22Rv1 (cell line): ENCODE results near the gene MYG1.
"Not testable (repeated sequence)": the region's sequence is repeated elsewhere in the genome, so short reads cannot be mapped to it uniquely, and the experiment has no call there.

Source experiments
- H3K27ac ChIP-seq: fragments of 450-650 bp; 2 replicates; pipeline ENCODE4 v1.5.1; 2017
- ZFX ChIP-seq: fragments of 450-650 bp; IDR thresholded peaks from 2 replicates; pipeline ENCODE4 v1.6.1; 2017; ENCODE audit warnings: antibody characterized with exemption, borderline replicate concordance
- TF ChIP-seq, protein P1 (sequence below): fragments of 450-650 bp; IDR thresholded peaks from 2 replicates; pipeline ENCODE4 v1.5.1; 2017; ENCODE audit warnings: mild to moderate bottlenecking

Gene MYG1

DNA sequence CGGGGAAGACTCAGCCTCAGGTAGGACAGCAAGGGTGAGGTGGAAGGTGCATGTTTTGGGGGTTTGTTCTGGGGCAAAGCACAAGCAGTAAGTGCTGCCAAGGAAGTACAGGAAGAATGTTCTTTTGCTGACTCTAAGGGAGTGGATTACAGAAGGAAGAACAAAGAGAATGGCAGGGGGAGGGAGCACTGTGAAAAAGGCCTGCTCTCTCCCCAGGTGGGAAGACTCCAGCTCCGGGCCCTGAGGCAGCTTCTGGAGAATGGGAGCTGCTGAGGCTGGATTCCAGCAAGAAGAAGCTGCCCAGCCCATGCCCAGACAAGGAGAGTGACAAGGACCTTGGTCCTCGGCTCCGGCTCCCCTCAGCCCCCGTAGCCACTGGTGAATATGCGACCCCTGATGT is 11.2 kb upstream of the MYG1 start:
- no peak overlapping the region for H3K27ac ChIP-seq
- TF ChIP-seq ZFX, result no peak
- TF ChIP-seq, protein P1, sequence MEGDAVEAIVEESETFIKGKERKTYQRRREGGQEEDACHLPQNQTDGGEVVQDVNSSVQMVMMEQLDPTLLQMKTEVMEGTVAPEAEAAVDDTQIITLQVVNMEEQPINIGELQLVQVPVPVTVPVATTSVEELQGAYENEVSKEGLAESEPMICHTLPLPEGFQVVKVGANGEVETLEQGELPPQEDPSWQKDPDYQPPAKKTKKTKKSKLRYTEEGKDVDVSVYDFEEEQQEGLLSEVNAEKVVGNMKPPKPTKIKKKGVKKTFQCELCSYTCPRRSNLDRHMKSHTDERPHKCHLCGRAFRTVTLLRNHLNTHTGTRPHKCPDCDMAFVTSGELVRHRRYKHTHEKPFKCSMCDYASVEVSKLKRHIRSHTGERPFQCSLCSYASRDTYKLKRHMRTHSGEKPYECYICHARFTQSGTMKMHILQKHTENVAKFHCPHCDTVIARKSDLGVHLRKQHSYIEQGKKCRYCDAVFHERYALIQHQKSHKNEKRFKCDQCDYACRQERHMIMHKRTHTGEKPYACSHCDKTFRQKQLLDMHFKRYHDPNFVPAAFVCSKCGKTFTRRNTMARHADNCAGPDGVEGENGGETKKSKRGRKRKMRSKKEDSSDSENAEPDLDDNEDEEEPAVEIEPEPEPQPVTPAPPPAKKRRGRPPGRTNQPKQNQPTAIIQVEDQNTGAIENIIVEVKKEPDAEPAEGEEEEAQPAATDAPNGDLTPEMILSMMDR, result no peak

DNA sequence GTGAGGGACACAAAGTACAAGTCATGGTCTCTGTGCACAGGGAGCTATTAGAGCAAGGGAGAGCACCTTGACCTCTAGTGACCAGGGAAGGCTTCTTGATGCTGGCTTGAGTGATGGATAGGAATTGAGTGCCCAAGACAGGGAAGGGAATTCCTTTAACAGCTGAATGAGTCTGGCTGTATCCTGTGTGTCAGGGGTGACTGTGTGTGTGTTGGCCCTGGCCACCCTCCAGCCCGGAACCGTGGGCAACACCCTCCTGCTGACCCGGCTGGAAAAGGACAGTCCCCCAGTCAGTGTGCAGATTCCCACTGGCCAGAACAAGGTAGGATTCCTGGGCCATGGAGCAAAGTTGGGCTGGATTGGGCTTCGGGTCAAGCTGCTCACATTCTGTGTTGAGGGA is 9.6 kb upstream of the MYG1 start:
- TF ChIP-seq ZFX, result no peak
- TF ChIP-seq, protein P1, result no peak
- no peak overlapping the region for H3K27ac ChIP-seq

DNA sequence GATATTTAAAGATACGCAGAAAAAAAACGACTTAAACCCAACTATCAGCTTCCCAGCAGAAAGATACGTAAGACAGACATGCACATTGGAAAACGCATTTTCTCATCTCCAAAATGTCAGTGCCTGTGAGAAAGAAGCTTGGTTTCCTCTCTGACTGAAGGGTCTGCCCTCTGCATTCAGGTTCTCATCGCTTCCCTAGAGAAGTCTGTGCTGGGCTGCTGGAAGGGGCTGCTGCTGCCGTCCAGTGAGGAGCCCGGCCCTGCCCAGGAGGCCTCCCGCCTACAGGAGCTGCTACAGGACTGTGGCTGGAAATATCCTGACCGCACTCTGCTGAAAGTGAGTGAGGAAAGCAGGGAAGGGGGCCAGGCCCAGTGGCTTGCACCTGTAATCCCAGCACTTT is 8.8 kb upstream of the MYG1 start:
- TF ChIP-seq, protein P1, result no peak
- TF ChIP-seq ZFX, result no peak
- H3K27ac ChIP-seq, result no peak overlapping the region

DNA sequence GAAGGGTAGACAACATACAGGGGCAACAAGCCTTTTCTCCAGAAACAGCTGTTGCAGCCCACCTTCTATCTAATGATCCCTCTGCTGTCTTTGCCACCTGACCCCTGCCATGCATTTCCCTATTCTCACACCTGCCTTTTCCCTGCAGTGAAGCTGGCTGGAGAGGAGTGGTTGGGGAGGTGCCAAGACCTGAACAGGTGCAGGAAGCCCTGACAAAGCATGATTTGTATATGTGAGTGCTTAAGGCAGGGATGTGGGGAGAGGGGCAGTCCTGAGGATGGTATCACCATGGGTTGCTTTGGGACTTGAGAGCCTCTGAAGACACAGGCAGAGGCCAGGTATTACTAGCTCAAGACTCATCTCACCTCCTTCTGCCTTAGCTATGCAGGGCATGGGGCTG is 7.1 kb upstream of the MYG1 start:
- no peak overlapping the region for H3K27ac ChIP-seq
- TF ChIP-seq, protein P1, result no peak
- TF ChIP-seq ZFX, result no peak

DNA sequence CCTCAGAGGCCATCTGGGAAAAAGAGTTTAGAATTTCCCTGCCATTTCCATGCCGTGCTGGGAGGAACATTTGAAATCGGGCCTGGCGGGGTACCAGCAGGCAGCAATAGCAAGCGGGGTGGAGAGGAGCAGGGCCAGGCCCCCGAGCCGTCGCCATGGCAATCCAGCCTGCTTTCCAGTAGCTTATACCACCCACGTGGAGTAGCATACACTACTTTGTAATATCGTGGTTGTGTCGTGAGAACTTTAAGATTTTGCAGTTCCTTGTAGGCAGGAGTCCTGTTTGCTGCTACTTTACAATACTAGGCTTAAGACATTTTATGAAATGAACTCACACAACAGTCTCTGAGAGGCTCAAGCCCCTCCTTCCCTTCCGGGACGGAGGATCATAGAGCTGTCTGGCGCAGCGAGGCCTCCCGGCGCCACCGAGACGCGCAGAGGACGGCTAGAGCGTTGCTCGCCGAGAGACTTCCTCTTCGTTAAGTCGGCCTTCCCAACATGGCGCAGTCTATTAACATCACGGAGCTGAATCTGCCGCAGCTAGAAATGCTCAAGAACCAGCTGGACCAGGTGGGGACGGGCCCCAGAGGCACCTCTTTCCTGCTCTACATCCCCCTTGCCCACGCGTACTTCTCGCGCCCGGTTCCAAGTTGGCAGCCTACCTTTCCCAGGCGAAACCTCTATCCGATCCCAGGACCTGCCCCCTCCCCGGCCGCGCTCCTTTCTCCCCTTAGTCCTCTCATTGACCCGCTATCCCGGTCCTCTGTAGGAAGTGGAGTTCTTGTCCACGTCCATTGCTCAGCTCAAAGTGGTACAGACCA is 4.2 kb upstream of the MYG1 start, which contains the start of gene PFDN5:
Gene PFDN5 (plus strand): TSS at position 473 of the 821 bp plus-strand sequence. CDS start 26 bp downstream, at position 499.
- no peak for TF ChIP-seq ZFX
- TF ChIP-seq, protein P1, result no peak
- H3K27ac ChIP-seq, result peak within 1 kb of the TSS; percentile 76

DNA sequence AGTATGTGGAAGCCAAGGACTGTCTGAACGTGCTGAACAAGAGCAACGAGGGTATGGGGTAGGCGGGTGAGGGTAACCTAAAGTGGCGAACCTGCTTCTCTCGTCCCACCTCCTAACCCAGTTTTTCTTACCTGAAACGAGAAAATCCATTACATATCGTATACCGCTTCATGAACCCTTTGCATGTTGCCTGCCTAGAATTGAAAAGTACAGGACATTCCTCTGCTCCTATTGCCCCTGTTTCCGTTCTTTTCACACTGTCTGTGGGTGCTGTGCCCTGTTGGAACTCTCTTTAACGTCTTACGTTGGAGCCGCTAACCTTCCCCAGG is 3.6 kb upstream of the MYG1 start:
- peak overlapping the region; percentile 76 for H3K27ac ChIP-seq
- TF ChIP-seq, protein P1, result no peak
- no peak for TF ChIP-seq ZFX

DNA sequence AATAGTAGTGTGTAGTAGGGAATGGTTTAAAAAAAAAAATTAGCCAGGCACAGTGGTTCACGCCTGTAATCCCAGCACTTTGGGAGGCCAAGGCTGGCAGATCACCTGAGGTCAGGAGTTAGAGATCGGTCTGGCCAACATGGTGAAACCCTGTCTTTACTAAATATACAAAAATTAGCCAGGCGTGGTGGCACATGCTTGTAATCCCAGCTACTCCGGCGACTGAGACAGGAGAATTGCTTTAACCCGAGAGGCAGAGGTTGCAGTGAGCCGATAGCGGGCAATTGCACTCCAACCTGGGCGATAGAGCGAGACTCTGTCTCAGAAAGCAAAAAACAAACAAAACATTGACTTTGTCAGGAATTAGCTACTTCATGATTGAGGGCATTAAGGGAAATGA is 2.4 kb upstream of the MYG1 start:
- not testable (repeated sequence) for H3K27ac ChIP-seq

DNA sequence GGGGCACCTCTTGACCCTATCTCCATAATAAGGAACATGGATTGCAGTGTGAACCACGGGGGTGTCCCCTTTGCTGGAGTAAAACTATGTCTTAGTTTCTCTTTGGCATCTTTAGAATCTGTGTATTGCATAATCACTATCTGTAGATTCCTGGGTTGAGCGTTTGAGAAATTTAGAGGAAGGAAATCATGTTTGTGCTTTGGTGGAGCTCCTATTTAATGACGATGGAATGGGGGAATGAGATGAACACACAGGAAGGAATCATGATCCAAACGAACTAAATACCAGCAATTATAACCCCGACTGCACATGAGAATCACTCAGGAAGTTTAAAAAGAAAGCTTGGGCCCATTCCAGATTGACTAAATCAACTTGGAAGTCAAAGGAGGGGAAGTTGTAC is 1.3 kb upstream of the MYG1 start:
- TF ChIP-seq, protein P1, result no peak
- TF ChIP-seq ZFX, result no peak
- peak overlapping the region; percentile 82 for H3K27ac ChIP-seq
